Activated T-helper 2 cell treated with anti-CD3 and anti-CD28 coated beads, Interferon-gamma antibody, Interleukin-2, Interleukin-4, amounts not matched to agents 10 μg/mL and 5 μg/mL and 100 μg/mL, durations not matched to agents 14 hours and 24 hours and 36 hours (primary cell): ENCODE data around the gene KRTAP10-10. TPM values are rescaled to one million over a fixed set of nuclear protein-coding genes. Genes with fewer than 3 reads are reported as not detected.
"Not testable (repeated sequence)": the region's sequence is repeated elsewhere in the genome, so short reads cannot be mapped to it uniquely, and the experiment has no call there.

Experiments used
- DNase-seq: peaks from one replicate; pipeline ENCODE4 v3.0.0; 2021; ENCODE audit warnings: low spot score
- H3K27ac Mint-ChIP-seq: one replicate; pipeline ENCODE4 v1.8.0; 2021; ENCODE audit warnings: mixed read lengths
- H3K27me3 Mint-ChIP-seq: one replicate; pipeline ENCODE4 v1.8.0; 2021; ENCODE audit warnings: low read depth, mixed read lengths
- H3K36me3 Mint-ChIP-seq: one replicate; pipeline ENCODE4 v1.8.0; 2021; ENCODE audit warnings: low read depth, mixed read lengths
- H3K4me1 Mint-ChIP-seq: one replicate; pipeline ENCODE4 v1.8.0; 2021; ENCODE audit warnings: low read depth, mixed read lengths
- H3K4me3 Mint-ChIP-seq: one replicate; pipeline ENCODE4 v1.8.0; 2021; ENCODE audit warnings: low read depth, mild to moderate bottlenecking, moderate library complexity, mixed read lengths
- H3K9me3 Mint-ChIP-seq: one replicate; pipeline ENCODE4 v1.8.0; 2021; ENCODE audit warnings: mixed read lengths
- intact Hi-C: fragments of 100-400 bp; cut with micrococcal nuclease; formaldehyde crosslinking; loops from one replicate; pipeline ENCODE4 v1.15.1; 2023
- total RNA-seq: library from RNA; stranded (reverse); gene quantifications from 2 replicates; pipeline ENCODE4 v1.2.3, GENCODE V29; 2022

The KRTAP10-10 gene
- total RNA-seq, 1 donor from 2014 or later, result not detected

DNA sequence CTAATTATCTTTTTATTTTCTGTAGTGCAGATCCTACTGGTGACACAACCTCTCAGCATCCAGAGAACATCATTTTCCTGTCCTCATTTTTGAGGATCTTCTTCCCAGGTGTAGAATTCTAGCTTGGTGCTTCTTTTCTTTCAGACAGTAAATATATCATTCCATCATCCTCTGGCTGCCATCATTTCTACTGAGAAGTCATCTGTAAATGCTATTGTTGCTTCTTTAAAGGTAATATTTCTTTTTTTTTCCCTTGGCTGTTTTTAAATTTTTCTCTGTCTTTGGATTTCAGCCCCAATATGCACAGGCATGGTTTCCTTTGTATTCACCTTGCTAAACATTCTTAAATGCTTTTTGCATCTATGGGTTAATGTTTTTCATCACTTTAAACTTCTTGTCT, 13.6 kb upstream of the KRTAP10-10 start:
- Mint-ChIP-seq H3K36me3 (peaks cover 22% of the 10 kb centered on the region), H3K9me3 (peaks cover 53% of the 10 kb centered on the region), H3K4me1 (peaks cover 7% of the 10 kb centered on the region), H3K4me3 (no peak overlapping the region), H3K27ac (no peak overlapping the region), H3K27me3 (peaks cover 4% of the 10 kb centered on the region)
- intact Hi-C loops, result no loop called here
- DNase-seq, result no peak

DNA sequence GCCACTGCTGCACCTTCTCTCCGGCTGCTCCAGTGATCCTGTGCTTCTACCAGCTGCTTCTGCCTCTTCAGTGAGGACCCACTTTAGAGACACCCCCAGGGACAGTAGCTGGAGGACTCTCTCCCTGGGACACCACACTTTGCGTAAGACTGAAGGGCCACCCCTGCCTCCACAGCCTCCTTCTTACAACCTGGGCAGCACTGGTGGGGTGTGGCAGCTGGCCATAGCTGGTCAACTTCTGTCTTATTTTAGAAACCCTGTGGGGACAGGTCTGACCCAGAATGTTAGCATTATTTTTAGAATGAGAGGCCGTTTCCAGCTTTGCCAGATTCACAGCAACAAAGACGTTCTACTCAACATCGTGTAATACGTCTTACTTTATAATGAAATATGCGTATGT, 11.4 kb upstream of the KRTAP10-10 start:
- Mint-ChIP-seq H3K36me3 (peaks cover 4% of the 10 kb centered on the region), H3K27me3 (peaks cover 4% of the 10 kb centered on the region), H3K9me3 (peaks cover 41% of the 10 kb centered on the region), H3K4me3 (no peak overlapping the region), H3K4me1 (peaks cover 6% of the 10 kb centered on the region), H3K27ac (no peak overlapping the region)
- DNase-seq, result no peak
- intact Hi-C loops, result no loop called here

DNA sequence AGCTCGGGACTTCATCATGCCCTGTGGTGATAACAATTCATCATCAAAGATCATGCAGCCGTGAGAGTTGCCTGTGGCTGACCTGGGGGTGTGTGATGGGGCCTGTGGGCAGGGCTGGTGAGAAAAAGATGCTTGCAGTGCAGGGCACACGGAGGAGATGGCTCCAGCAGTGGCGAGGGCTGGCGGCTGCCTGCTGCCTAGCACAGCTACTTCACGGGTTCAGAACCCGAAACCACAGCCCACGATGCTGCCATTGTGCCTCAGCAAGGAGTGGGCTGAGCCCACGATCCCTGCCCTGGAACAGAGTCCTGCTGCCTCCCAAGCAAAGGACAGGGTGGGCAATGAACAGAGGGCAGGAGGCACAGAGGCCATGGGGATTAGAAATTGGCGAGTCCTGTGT, 10.9 kb upstream of the KRTAP10-10 start:
- H3K9me3 Mint-ChIP-seq, result peaks cover 45% of the 10 kb centered on the region
- no peak overlapping the region for H3K27ac Mint-ChIP-seq
- no peak for DNase-seq
- H3K4me3 Mint-ChIP-seq, result no peak overlapping the region
- H3K4me1 Mint-ChIP-seq, result peaks cover 6% of the 10 kb centered on the region
- H3K36me3 Mint-ChIP-seq, result peaks cover 7% of the 10 kb centered on the region
- H3K27me3 Mint-ChIP-seq, result peaks cover 4% of the 10 kb centered on the region
- intact Hi-C loops, result no loop called here

DNA sequence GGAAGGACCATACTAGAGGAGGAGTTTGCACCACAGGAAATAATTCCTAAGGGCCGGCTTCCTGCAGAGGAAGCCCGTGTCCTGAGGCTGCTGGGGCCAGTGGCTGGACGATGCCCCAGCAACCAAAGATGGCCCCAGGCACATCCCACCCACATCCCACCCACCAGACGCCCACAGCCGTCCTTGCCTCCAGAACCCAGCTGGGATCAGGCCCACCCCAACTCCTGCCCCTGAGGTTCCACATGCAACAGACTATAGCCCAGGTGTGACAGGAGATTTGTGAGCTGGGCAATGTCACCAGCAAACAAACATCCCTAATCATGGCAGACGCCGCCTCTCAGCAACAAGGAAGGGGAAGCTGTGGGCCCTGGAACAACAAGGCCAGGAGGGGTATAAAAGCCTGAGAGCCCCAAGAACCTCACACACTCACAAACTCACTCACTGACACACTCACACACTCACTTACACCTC, 10.4 kb upstream of the KRTAP10-10 start, which contains the start of gene KRTAP10-9:
Gene KRTAP10-9 (plus strand): TSS at position 421 of the 471 bp plus-strand sequence. CDS start 79 bp downstream, outside the sequence.
- no peak within 1 kb of the TSS for H3K4me3 Mint-ChIP-seq
- intact Hi-C loops, result no loop called here
- peaks cover 6% of the 10 kb centered on the region for H3K4me1 Mint-ChIP-seq
- peaks cover 49% of the 10 kb centered on the region for H3K9me3 Mint-ChIP-seq
- H3K27ac Mint-ChIP-seq, result no peak within 1 kb of the TSS
- peaks cover 4% of the 10 kb centered on the region for H3K27me3 Mint-ChIP-seq
- H3K36me3 Mint-ChIP-seq, result peaks cover 7% of the 10 kb centered on the region
- DNase-seq, result no peak

DNA sequence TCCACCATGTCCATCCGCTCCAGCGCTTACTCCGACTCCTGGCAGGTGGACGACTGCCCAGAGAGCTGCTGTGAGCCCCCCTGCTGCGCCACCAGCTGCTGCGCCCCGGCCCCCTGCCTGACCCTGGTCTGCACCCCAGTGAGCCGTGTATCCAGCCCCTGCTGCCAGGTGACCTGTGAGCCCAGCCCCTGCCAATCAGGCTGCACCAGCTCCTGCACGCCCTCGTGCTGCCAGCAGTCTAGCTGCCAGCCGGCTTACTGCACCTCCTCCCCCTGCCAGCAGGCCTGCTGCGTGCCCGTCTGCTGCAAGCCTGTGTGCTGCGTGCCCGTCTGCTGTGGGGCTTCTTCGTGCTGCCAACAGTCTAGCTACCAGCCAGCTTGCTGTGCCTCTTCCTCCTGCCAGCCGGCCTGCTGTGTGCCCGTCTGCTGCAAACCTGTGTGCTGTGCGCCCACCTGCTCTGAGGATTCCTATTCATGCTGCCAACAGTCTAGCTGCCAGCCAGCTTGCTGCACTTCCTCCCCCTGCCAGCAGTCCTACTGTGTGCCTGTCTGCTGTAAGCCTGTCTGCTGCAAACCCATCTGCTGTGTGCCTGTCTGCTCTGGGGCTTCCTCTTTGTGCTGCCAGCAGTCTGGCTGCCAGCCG, 9.9 kb upstream of the KRTAP10-10 start:
- H3K36me3 Mint-ChIP-seq, H3K27ac Mint-ChIP-seq, H3K4me3 Mint-ChIP-seq, DNase-seq, H3K4me1 Mint-ChIP-seq, H3K27me3 Mint-ChIP-seq, intact Hi-C loops: not testable (repeated sequence)
- peaks cover 53% of the 10 kb centered on the region for H3K9me3 Mint-ChIP-seq

DNA sequence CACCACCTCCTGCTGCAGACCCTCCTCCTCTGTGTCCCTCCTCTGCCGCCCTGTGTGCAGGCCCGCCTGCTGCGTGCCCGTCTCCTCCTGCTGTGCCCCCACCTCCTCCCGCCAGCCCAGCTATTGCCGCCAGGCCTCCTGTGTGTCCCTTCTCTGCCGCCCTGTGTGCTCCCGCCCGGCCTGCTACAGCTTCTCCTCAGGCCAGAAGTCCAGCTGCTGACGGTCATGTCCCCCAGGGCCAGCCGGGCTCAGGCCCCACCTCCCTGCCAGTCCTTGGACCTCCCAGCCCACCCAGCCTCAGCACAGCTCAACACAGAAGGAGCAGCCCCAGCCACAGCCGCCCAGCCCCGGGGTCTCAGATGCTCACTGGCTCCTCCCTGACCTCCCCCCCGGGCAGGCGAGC, 9.3 kb upstream of the KRTAP10-10 start:
- H3K36me3 Mint-ChIP-seq, H3K27me3 Mint-ChIP-seq, DNase-seq, intact Hi-C loops, H3K4me1 Mint-ChIP-seq, H3K27ac Mint-ChIP-seq, H3K4me3 Mint-ChIP-seq: not testable (repeated sequence)
- peaks cover 49% of the 10 kb centered on the region for H3K9me3 Mint-ChIP-seq

DNA sequence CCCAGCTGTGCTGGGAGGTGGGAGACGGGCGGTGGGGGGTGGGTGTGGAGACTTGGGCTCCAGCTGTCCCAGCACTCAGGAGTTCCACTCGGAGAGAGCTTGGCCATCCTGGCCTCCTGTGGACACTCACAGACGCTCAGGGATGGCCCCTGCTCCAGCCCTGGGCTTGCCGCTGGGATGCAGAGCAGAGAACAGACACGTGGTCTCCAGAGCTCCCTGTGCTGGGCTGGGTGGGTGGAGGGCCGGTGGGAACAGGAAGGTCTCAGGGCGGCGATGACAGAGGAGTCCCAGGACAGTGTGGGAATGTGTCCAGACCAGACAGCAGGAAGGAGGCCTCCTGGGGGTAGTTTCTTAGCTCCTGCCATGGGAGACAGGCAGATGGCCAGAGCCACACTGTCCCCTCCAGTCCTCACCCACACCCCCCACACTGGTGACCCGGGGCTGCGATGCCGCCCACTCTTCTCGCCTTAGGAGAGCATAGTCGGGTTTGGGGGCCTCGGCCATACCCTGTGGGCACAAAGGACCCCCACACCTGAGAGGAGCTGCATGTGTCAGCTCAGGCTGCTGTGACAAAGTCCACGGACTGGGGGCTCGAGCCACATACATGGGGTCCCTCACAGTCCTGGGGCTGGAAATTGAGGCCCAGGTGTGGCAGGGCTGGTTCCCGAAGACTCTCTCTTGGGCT, 8.3 kb upstream of the KRTAP10-10 start:
- H3K4me1 Mint-ChIP-seq, result peaks cover 6% of the 10 kb centered on the region
- peaks cover 7% of the 10 kb centered on the region for H3K36me3 Mint-ChIP-seq
- no peak overlapping the region for H3K27ac Mint-ChIP-seq
- peaks cover 45% of the 10 kb centered on the region for H3K9me3 Mint-ChIP-seq
- H3K27me3 Mint-ChIP-seq, result peaks cover 4% of the 10 kb centered on the region
- no peak overlapping the region for H3K4me3 Mint-ChIP-seq
- intact Hi-C loops, result no loop called here
- DNase-seq, result no peak

DNA sequence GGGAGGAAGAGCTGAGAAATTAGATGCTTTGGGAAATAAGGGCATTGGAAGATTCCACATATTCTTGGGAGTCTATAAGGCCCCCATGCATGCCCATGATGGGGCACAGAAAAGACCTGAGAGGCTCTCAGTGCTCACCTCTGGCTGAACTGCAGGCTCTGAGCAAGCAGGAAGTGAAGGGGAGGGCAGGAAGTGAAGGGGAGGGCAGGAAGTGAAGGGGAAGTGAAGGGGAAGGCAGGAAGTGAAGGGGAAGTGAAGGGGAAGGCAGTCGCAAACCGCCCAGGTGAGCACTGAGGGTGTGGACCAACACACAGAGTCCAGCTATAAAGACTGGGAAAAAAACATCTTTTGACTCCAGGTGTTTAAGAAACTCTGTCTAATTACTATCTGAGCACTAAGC, 6.7 kb upstream of the KRTAP10-10 start:
- intact Hi-C loops, result no loop called here
- peaks cover 6% of the 10 kb centered on the region for H3K4me1 Mint-ChIP-seq
- peaks cover 2% of the 10 kb centered on the region for H3K27me3 Mint-ChIP-seq
- H3K9me3 Mint-ChIP-seq, result peaks cover 33% of the 10 kb centered on the region
- H3K27ac Mint-ChIP-seq, result no peak overlapping the region
- DNase-seq, result no peak
- peaks cover 7% of the 10 kb centered on the region for H3K36me3 Mint-ChIP-seq
- no peak overlapping the region for H3K4me3 Mint-ChIP-seq

DNA sequence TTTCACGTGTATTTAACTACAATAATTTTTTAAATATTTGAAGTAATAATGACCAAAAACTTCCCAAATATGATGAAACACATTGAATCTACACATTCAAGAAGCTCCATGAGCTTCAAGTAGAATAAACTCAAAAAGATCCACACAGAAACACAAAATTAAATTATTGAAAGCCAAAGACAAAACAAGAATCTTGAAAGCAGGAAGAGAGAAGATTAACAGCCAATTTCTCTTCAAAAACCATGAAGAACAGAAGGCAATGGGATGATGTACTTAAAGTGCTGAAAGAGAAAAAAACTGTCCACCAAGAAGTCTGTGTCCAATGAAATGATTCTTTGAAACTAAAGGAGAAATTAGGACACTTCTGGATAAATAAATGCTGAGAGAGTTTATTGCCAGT, 5.1 kb upstream of the KRTAP10-10 start:
- Mint-ChIP-seq H3K4me1 (peaks cover 6% of the 10 kb centered on the region), H3K27me3 (peaks cover 2% of the 10 kb centered on the region), H3K27ac (no peak overlapping the region), H3K9me3 (peaks cover 33% of the 10 kb centered on the region), H3K36me3 (peaks cover 7% of the 10 kb centered on the region), H3K4me3 (no peak overlapping the region)
- no peak for DNase-seq
- intact Hi-C loops, result no loop called here

DNA sequence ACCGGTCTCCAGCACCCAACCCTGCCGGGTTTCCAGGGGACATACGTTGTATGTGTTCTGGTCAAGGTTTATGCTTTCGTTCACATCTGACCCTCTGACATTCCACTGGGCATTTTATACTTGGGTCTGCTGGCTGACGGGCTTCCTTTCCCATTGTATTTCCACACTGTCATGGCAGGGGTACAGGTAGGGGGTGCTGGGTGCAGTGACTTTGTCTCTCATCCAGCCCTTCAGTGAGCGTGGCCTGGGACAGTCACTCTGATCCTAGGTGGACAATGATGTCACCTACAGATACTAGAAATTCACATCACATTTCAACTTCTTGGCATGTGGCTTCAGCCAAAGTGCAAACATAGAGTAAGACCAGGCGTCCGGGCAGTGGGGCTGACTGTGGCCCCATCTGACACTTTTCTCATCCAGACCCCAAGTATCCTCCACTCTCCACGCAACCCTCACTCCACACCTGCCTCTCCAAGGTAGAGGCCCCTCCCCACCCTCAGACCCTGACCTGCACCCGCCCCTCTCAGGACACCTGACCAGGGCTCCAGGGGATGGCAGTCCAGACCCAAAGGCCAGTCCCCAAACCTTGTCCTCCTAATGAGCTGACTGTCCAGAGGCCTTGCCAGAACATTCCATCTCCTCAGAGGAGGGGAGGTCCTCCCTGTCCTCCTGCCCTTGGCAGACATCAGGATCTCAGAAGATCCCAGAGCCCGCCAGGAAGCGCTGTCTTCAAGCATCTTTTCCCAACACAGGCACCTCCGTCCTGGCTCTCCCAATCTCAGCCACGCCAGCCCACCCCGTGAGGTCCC, 743 bp upstream of the KRTAP10-10 start:
- H3K4me1 Mint-ChIP-seq, result no peaks in the 10 kb centered on the region
- no peak for DNase-seq
- no peak overlapping the region for H3K4me3 Mint-ChIP-seq
- no peaks in the 10 kb centered on the region for H3K36me3 Mint-ChIP-seq
- no peak overlapping the region for H3K27ac Mint-ChIP-seq
- peaks cover 2% of the 10 kb centered on the region for H3K27me3 Mint-ChIP-seq
- H3K9me3 Mint-ChIP-seq, result peaks cover 31% of the 10 kb centered on the region
- intact Hi-C loops, result no loop called here

DNA sequence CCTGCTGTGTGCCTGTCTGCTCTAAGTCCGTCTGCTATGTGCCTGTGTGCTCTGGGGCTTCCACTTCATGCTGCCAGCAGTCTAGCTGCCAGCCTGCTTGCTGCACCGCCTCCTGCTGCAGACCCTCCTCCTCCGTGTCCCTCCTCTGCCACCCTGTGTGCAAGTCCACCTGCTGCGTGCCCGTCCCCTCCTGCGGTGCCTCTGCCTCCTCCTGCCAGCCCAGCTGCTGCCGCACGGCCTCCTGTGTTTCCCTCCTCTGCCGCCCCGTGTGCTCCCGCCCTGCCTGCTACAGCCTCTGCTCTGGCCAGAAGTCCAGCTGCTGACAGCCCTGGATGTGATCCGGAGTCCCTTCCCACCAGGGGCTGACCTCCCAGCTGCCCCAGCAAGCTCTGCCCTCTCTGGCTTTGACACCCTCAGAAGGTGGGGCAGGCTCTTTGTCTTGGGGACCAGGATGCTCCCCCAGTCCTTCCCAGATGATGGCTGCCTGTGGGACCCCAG, 744 bp downstream of the KRTAP10-10 start:
- H3K27me3 Mint-ChIP-seq, H3K36me3 Mint-ChIP-seq, intact Hi-C loops, H3K4me3 Mint-ChIP-seq, H3K4me1 Mint-ChIP-seq, H3K27ac Mint-ChIP-seq, DNase-seq: not testable (repeated sequence)
- peaks cover 29% of the 10 kb centered on the region for H3K9me3 Mint-ChIP-seq

DNA sequence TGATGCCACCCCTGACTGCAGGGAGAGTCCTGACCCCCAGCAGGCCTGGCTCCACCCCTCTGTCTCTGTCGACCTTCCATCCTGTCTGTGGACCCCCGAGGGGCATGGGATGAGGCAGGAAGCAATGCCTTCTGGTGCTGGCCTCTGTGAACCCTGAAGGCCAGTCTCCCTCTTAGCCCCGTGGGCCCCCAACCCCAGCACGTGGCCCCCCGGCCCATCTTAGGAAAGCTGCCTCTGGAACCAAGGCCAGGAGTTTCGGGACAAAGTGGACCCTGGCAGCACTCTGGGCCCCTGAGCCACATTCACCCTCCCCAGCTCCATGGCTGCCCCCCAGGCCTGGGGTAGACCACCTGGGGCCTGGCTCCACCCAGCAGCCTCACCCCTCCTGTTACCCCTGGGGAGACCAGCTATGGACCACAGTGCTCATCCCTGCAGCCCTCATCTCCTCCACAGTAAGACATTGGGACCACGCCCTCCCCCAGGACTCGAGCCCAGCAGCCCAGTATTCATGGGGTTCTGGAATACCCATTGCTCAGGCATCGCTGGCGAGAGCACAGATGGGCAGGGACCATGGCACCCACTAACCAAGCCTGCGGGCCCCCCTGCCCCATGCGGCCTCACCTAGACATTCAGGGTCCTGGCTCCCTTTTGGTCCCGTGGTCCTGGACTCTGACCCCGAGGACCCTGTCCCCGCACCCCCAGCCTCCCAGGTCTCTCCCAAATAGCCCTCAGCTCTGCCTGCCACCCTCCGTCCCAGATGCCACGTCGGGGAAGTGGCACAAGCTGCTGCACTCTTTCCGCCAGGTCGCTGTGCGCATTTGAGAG, 1.6 kb downstream of the KRTAP10-10 start:
- H3K9me3 Mint-ChIP-seq, result peaks cover 29% of the 10 kb centered on the region
- H3K36me3 Mint-ChIP-seq, H3K27me3 Mint-ChIP-seq, DNase-seq, H3K4me1 Mint-ChIP-seq, H3K27ac Mint-ChIP-seq, intact Hi-C loops, H3K4me3 Mint-ChIP-seq: not testable (repeated sequence)
